Endothelial cell of umbilical vein (primary cell): ENCODE results near the gene PCDH9. TPM values are rescaled to one million over a fixed set of nuclear protein-coding genes. Genes with fewer than 3 reads are reported as not detected.

Source experiments
- BruUV-seq: library from RNA; stranded (reverse); fragments of 400-500 nt; replicated peaks from 2 replicates; lab custom pipeline; 2021; lab: Mats Ljungman, UMichigan
- CTCF ChIA-PET: fragments of 300-600, 350-600 bp; sonication (Branson Sonifier 250); formaldehyde crosslinking; loops from one replicate; lab custom pipeline; 2021; ENCODE audit warnings: antibody characterized with exemption, inconsistent platforms; lab: Charles Lee
- POLR2A ChIA-PET: fragments of 300-600, 350-600 bp; sonication (Branson Sonifier 250); formaldehyde crosslinking; loops from one replicate; lab custom pipeline; 2021; ENCODE audit warnings: antibody characterized with exemption, inconsistent platforms; lab: Charles Lee
- DNase-seq: peaks from one replicate; pipeline ENCODE4 v3.0.0-alpha.2; 2011; ENCODE audit warnings: low read depth, low spot score
- FAIRE-seq: peaks from 2 replicates; lab custom pipeline; 2011; peaks lifted over from hg19 to GRCh38; lab: Jason Lieb, UNC
- H2AFZ ChIP-seq: 2 replicates; pipeline ENCODE4 v1.6.0; 2012; ENCODE audit warnings: low read depth, low read length, control low read depth, inconsistent platforms
- H3K27ac ChIP-seq: 2 replicates; pipeline ENCODE4 v1.5.1; 2011; ENCODE audit warnings: low read depth, mild to moderate bottlenecking, control low read depth, low read length, moderate library complexity; ENCODE audit not compliant: insufficient read depth
- H3K27me3 ChIP-seq, 2 experiments: 2 replicates each; pipeline versions ENCODE4 v1.6.0 to v1.6.1; 2011; ENCODE audit warnings: low read length in 2 of 2, mixed read lengths in 1 of 2; ENCODE audit not compliant: control insufficient read depth in 2 of 2, insufficient read depth in 2 of 2
- H3K36me3 ChIP-seq, 2 experiments: 2 replicates in 1 of 2; 3 replicates in 1 of 2; pipeline ENCODE4 v1.5.1; 2011; ENCODE audit warnings: low read length in 2 of 2, mild to moderate bottlenecking in 1 of 2, moderate library complexity in 1 of 2; ENCODE audit not compliant: control insufficient read depth in 2 of 2, insufficient read depth in 2 of 2; ENCODE audit errors: extremely low read depth in 1 of 2
- H3K4me1 ChIP-seq: 3 replicates; pipeline ENCODE4 v1.5.1; 2011; ENCODE audit warnings: mild to moderate bottlenecking, low read length; ENCODE audit not compliant: control insufficient read depth, insufficient read depth; ENCODE audit errors: extremely low read depth
- H3K4me2 ChIP-seq: 2 replicates; pipeline ENCODE4 v1.6.1; 2011; ENCODE audit warnings: low read length, control low read depth, mixed read lengths; ENCODE audit not compliant: insufficient read depth
- H3K4me3 ChIP-seq, 3 experiments: fragments of 200-600 bp in 1 of 3; sonication (generic), shearing (Covaris generic) in 1 of 3; replicated peaks in 1 of 3; 2 replicates each; pipeline ENCODE4 v1.5.1; 2011 to 2016; ENCODE audit warnings: control low read depth in 3 of 3, low read length in 3 of 3, mild to moderate bottlenecking in 2 of 3, inconsistent platforms in 1 of 3, low read depth in 1 of 3, moderate library complexity in 1 of 3; ENCODE audit not compliant: insufficient read depth in 1 of 3
- H3K79me2 ChIP-seq: 2 replicates; pipeline ENCODE4 v1.6.0; 2012; ENCODE audit warnings: low read length, inconsistent platforms; ENCODE audit not compliant: control insufficient read depth, insufficient read depth
- H3K9ac ChIP-seq: replicated peaks from 2 replicates; pipeline ENCODE3; 2011; ENCODE audit warnings: low read length, control low read depth; ENCODE audit not compliant: insufficient read depth; ENCODE audit errors: extremely low read depth
- H3K9me1 ChIP-seq: replicated peaks from 3 replicates; pipeline ENCODE4 v1.6.0; 2011; ENCODE audit warnings: mild to moderate bottlenecking, low read length; ENCODE audit not compliant: control insufficient read depth, insufficient read depth; ENCODE audit errors: extremely low read depth
- H3K9me3 ChIP-seq: replicated peaks from 2 replicates; pipeline ENCODE4 v1.5.1; 2012; ENCODE audit warnings: low read length, inconsistent platforms; ENCODE audit not compliant: control insufficient read depth, insufficient read depth
- H4K20me1 ChIP-seq: replicated peaks from 2 replicates; pipeline ENCODE3; 2011; ENCODE audit warnings: mild to moderate bottlenecking, low read length; ENCODE audit not compliant: control insufficient read depth, insufficient read depth; ENCODE audit errors: extremely low read depth
- EZH2 ChIP-seq: IDR thresholded peaks from 2 replicates; pipeline ENCODE4 v1.6.1; 2012; ENCODE audit warnings: borderline replicate concordance, low read depth, mild to moderate bottlenecking, moderate library complexity, low read length, inconsistent platforms; ENCODE audit not compliant: severe bottlenecking
- FOS ChIP-seq: IDR thresholded peaks from 2 replicates; pipeline ENCODE4 v1.6.1; 2011; ENCODE audit warnings: mild to moderate bottlenecking, low read length, moderate library complexity, borderline replicate concordance; ENCODE audit not compliant: insufficient read depth
- GATA2 ChIP-seq: IDR thresholded peaks from 2 replicates; pipeline ENCODE4 v1.7.0; 2011; ENCODE audit warnings: low read depth, mild to moderate bottlenecking, moderate library complexity, mixed read lengths, low read length; ENCODE audit not compliant: insufficient read length, insufficient read depth
- JUN ChIP-seq: IDR thresholded peaks from 2 replicates; pipeline ENCODE4 v1.6.1; 2011; ENCODE audit warnings: borderline replicate concordance, low read depth; ENCODE audit not compliant: insufficient read length, insufficient read depth
- MYC ChIP-seq: IDR thresholded peaks from one replicate; pipeline ENCODE4 v1.6.1; 2011; ENCODE audit warnings: mild to moderate bottlenecking, low read depth, low read length
- POLR2A ChIP-seq: IDR thresholded peaks from 2 replicates; pipeline ENCODE4 v1.6.1; 2012; ENCODE audit warnings: low read depth, mild to moderate bottlenecking, control low read depth, low read length
- POLR2AphosphoS5 ChIP-seq: IDR thresholded peaks from 2 replicates; pipeline ENCODE4 v1.6.1; 2012; ENCODE audit warnings: low read depth, mild to moderate bottlenecking, control low read depth, low read length, moderate library complexity; ENCODE audit not compliant: insufficient read depth
- dilution Hi-C: fragments of 300-500 bp; cut with MboI; formaldehyde crosslinking; loops from one replicate; pipeline ENCODE4 v1.15.0; 2019; ENCODE audit warnings: low sequenced_read_pairs; ENCODE audit not compliant: extremely low pct_ligation_motif_present
- intact Hi-C: fragments of 100-400 bp; cut with micrococcal nuclease; formaldehyde crosslinking; loops from one replicate; pipeline ENCODE4 v1.10.0; 2022
- polyA plus RNA-seq, 4 experiments: library from polyadenylated mRNA; depleted of rRNA in 3 of 4; stranded (reverse) in 3 of 4; unstranded in 1 of 4; fragments of >200 nt; gene quantifications; 2 replicates each; pipeline versions ENCODE4 v1.2.1 to v1.2.3, GENCODE V29; 2011 to 2012; ENCODE audit warnings: missing spikeins in 1 of 4
- total RNA-seq: library from RNA; stranded (reverse); gene quantifications from 2 replicates; pipeline ENCODE4 v1.2.3, GENCODE V29; 2021
- TF ChIP-seq, protein P1 (sequence below): IDR thresholded peaks from 2 replicates; pipeline ENCODE4 v1.6.1; 2011; ENCODE audit not compliant: insufficient read depth, insufficient read length
- TF ChIP-seq, protein P2 (sequence below), 2 donors: IDR thresholded peaks; 1 replicate in 1 of 2; 2 replicates in 1 of 2; pipeline ENCODE4 v1.5.1; 2011; ENCODE audit warnings: low read length in 2 of 2, mild to moderate bottlenecking in 2 of 2, moderate library complexity in 2 of 2, control low read depth in 1 of 2, inconsistent platforms in 1 of 2, low read depth in 1 of 2; ENCODE audit not compliant: insufficient read depth in 1 of 2; ENCODE audit errors: extremely low read depth in 1 of 2

PCDH9 gene
- total and polyA plus RNA-seq, 2 donors (not counting 3 experiments of a cell fraction or from before 2014, with no cell fraction given), result 1.1 to 5.2 TPM

DNA sequence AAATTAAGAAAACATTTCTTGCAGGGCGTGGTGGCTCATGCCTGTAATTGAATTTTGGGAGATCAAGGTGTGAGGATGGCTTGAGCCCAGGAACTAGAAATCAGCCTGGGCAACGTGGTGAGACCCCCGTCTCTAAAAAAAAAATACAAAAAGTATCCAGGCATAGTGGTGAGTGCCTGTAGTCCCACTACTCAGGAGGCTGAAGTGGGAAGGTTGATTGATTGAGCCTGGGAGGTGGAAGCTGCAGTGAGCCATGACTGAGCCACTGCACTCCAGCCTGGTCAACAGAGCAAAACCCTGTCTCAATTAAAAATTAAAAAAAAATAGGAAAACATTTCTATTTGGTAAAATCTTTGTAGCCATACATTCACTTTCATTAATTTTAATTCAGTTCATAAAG, 526.5 kb downstream of the PCDH9 start:
- TF ChIP-seq GATA2 (no peak), MYC (no peak)
- TF ChIP-seq, protein P1, sequence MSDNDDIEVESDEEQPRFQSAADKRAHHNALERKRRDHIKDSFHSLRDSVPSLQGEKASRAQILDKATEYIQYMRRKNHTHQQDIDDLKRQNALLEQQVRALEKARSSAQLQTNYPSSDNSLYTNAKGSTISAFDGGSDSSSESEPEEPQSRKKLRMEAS, result no peak
- ChIA-PET CTCF (interaction anchor here (0.9 to 1.1 kb wide), 2 partner anchors 13 to 85 kb away, joined by 3 read pairs; no protein-coding TSS in a partner anchor), POLR2A (no interaction called here)
- Histone ChIP-seq H3K27ac (no peak overlapping the region), H3K9ac (no peak overlapping the region), H4K20me1 (no peaks in the 10 kb centered on the region), H3K36me3 (no peaks in the 10 kb centered on the region), H3K4me3 (no peak overlapping the region), H3K79me2 (no peaks in the 10 kb centered on the region), H3K4me2 (no peak overlapping the region), H3K4me1 (no peaks in the 10 kb centered on the region), H2AFZ (no peak overlapping the region), H3K9me3 (no peaks in the 10 kb centered on the region), H3K27me3 (no peaks in the 10 kb centered on the region), H3K9me1 (no peaks in the 10 kb centered on the region)
- DNase-seq, result no peak
- intact Hi-C loops (no loop called here), dilution Hi-C loops (no loop called here)
- FAIRE-seq, result no peak
- no TSS peak for BruUV-seq

DNA sequence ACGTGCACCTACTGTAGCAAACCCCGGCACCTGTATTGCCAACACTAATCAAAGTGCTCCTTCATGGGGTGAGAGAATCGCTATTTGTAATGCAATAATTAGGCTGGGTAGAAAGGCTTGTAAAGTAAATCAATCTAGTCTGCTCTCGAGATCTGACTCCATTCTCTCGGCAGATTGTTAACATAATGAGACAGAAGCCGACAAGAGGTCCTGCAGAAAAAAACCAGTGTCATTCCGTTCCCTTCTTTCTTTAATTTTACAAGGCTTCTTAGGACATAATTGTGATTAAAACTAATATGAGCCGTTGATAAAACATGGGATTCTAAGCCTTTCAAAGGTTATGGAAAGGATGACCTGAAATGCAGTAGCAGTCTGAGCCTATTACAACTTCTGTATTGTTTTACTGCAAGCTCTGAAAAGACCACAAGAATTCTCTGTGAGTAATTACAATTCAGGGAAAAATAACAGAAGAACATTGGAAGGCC, 530.0 kb downstream of the PCDH9 start:
- no peak for FAIRE-seq
- H4K20me1 ChIP-seq, result no peaks in the 10 kb centered on the region
- H2AFZ ChIP-seq, result no peak overlapping the region
- H3K27ac ChIP-seq, result no peak overlapping the region
- intact Hi-C loops, result no loop called here
- dilution Hi-C loops, result no loop called here
- TF ChIP-seq EZH2, result no peak
- TF ChIP-seq, protein P1, result no peak
- no peak for TF ChIP-seq JUN
- no peak for TF ChIP-seq POLR2A
- TF ChIP-seq, protein P2, sequence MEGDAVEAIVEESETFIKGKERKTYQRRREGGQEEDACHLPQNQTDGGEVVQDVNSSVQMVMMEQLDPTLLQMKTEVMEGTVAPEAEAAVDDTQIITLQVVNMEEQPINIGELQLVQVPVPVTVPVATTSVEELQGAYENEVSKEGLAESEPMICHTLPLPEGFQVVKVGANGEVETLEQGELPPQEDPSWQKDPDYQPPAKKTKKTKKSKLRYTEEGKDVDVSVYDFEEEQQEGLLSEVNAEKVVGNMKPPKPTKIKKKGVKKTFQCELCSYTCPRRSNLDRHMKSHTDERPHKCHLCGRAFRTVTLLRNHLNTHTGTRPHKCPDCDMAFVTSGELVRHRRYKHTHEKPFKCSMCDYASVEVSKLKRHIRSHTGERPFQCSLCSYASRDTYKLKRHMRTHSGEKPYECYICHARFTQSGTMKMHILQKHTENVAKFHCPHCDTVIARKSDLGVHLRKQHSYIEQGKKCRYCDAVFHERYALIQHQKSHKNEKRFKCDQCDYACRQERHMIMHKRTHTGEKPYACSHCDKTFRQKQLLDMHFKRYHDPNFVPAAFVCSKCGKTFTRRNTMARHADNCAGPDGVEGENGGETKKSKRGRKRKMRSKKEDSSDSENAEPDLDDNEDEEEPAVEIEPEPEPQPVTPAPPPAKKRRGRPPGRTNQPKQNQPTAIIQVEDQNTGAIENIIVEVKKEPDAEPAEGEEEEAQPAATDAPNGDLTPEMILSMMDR (IDR thresholded peaks at IDR 0.05; ENCODE audit: extremely low read depth in 1 of 2, insufficient read depth in 1 of 2, low read depth in 1 of 2, low read length in 2 of 2), result no peak
- no peak for TF ChIP-seq GATA2
- TF ChIP-seq POLR2AphosphoS5, result no peak
- TF ChIP-seq FOS, result no peak
- no peak for TF ChIP-seq MYC
- no peaks in the 10 kb centered on the region for H3K9me3 ChIP-seq
- H3K27me3 ChIP-seq, result no peaks in the 10 kb centered on the region
- H3K79me2 ChIP-seq, result no peaks in the 10 kb centered on the region
- H3K4me2 ChIP-seq, result no peak overlapping the region
- POLR2A ChIA-PET, result no interaction called here
- DNase-seq, result no peak
- BruUV-seq, result no TSS peak
- CTCF ChIA-PET, result no interaction called here
- no peaks in the 10 kb centered on the region for H3K4me1 ChIP-seq
- no peaks in the 10 kb centered on the region for H3K36me3 ChIP-seq
- H3K9me1 ChIP-seq, result no peaks in the 10 kb centered on the region
- H3K9ac ChIP-seq, result no peak overlapping the region
- no peak overlapping the region for H3K4me3 ChIP-seq
